ENCODE measurements around the gene DOCK2. TPM values are rescaled to one million over a fixed set of nuclear protein-coding genes. Genes with fewer than 3 reads are reported as not detected.
"Not testable (repeated sequence)": the region's sequence is repeated elsewhere in the genome, so short reads cannot be mapped to it uniquely, and the experiment has no call there.

Gene DOCK2
- total RNA-seq, 5 donors from 2014 or later (not counting 1 experiment from before 2014, with no cell fraction given) = 168 to 303 (median 197) TPM

DNA sequence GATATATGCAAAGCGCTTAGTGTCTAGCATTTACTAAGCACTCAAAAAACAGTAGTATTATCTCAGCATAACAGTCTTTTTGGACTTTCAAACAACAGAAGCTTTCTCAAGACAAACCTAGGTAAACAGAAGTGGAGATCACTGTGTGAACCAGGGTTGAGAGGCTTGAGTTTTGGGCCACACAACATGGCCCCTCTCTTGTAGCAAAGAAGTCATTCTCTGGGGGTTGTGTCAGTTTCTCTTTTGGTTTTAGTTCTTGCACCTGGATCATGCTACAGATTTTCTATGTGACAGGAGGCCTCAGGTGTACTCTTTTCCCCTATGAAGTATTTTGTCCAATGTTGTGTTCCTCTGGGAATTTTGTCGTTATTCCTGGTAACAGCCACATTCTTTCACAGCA is 313.3 kb downstream of the DOCK2 start:
- Mint-ChIP-seq H3K9me3 (no peaks in the 10 kb centered on the region), H3K27ac (no peak overlapping the region), H3K27me3 (no peaks in the 10 kb centered on the region), H3K36me3 (peaks cover 70% of the 10 kb centered on the region), H3K4me3 (no peak overlapping the region), H3K4me1 (peaks cover 7 to 14% (median 9%) of the 10 kb centered on the region in 3 donors)
- CTCF ChIA-PET = no interaction called here
- no peak overlapping the region for H3K4me3 ChIP-seq (ENCODE audit: control insufficient read depth in 1 of 2, extremely low read depth in 1 of 2, low read length in 1 of 2)
- no peak for ATAC-seq (replicated peaks in 1 of 4)
- WGBS (ENCODE audit: insufficient coverage) = 100% methylated on average over 1 of the region's 2 CpGs
- H3K27ac ChIP-seq (ENCODE audit: low read length) = no peak overlapping the region
- DNase-seq = no peak
- peaks cover 18 to 19% of the 10 kb centered on the region in 2 donors for H3K36me3 ChIP-seq (ENCODE audit: control insufficient read depth in 2 of 2, extremely low read depth in 1 of 2, insufficient read depth in 1 of 2, low read length in 1 of 2)
- POLR2A ChIA-PET = no interaction called here
- H3K4me1 ChIP-seq (ENCODE audit: control insufficient read depth in 1 of 2, extremely low read depth in 1 of 2, insufficient read depth in 2 of 2, low read length in 2 of 2) = no peaks in the 10 kb centered on the region
- no peaks in the 10 kb centered on the region for H3K9me3 ChIP-seq
- H3K27me3 ChIP-seq (replicated peaks in 1 of 2; ENCODE audit: control insufficient read depth in 2 of 2, extremely low read depth in 1 of 2, insufficient read depth in 2 of 2, low read length in 1 of 2) = no peaks in the 10 kb centered on the region

DNA sequence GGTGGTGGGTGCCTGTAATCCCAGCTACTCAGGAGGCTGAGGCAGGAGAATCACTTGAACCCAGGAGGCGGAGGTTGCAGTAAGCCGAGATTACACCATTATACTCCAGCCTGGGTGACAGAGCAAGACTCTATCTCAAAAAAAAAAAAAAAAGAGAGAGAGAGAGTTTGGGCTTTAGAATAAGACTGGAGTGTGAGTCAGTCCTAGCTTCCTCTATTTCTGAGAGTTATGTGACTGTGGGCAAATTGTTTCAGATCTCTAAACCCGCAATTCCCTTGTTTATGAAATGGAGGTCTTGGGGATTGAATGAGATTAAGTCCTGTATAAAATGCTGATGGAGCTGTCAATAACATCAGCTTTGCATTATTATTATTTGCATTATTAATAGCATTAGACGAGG is 316.1 kb downstream of the DOCK2 start:
- CTCF ChIA-PET; H3K27ac Mint-ChIP-seq; H3K27ac ChIP-seq (ENCODE audit: low read length); H3K4me3 Mint-ChIP-seq; H3K4me1 Mint-ChIP-seq; H3K27me3 Mint-ChIP-seq; H3K9me3 Mint-ChIP-seq; DNase-seq; ATAC-seq (replicated peaks in 1 of 4); H3K4me1 ChIP-seq (ENCODE audit: control insufficient read depth in 1 of 2, extremely low read depth in 1 of 2, insufficient read depth in 2 of 2, low read length in 2 of 2); H3K4me3 ChIP-seq (ENCODE audit: control insufficient read depth in 1 of 2, extremely low read depth in 1 of 2, low read length in 1 of 2); H3K9me3 ChIP-seq; H3K27me3 ChIP-seq (replicated peaks in 1 of 2; ENCODE audit: control insufficient read depth in 2 of 2, extremely low read depth in 1 of 2, insufficient read depth in 2 of 2, low read length in 1 of 2); POLR2A ChIA-PET: not testable (repeated sequence)
- WGBS (ENCODE audit: insufficient coverage) = no CpG with 5 or more reads among the region's 4 CpGs
- peaks cover 61% of the 10 kb centered on the region for H3K36me3 Mint-ChIP-seq
- H3K36me3 ChIP-seq (ENCODE audit: control insufficient read depth in 2 of 2, extremely low read depth in 1 of 2, insufficient read depth in 1 of 2, low read length in 1 of 2) = peaks cover 8 to 24% of the 10 kb centered on the region in 2 donors

DNA sequence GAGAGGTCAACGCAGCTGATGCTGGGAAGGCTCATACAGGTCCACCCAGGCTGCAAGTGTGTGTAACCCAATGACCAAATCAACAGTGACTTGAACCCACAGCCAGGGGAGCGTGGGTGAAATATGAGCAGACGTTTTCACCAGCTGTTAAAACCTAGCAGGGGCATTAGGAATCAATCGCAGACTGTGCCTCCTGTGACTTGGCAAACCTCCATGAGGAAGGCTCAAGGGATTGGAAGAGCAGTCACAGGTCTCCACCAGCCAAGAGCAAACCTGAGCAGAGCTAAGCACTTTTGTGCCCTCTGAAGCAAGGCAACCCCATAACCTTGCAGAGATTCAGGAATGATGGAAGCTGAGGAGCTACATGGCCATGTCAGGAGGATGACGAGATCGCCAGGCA is 317.7 kb downstream of the DOCK2 start:
- H3K27ac Mint-ChIP-seq = peak overlapping the region in 1 of 2 donors; percentile 11

DNA sequence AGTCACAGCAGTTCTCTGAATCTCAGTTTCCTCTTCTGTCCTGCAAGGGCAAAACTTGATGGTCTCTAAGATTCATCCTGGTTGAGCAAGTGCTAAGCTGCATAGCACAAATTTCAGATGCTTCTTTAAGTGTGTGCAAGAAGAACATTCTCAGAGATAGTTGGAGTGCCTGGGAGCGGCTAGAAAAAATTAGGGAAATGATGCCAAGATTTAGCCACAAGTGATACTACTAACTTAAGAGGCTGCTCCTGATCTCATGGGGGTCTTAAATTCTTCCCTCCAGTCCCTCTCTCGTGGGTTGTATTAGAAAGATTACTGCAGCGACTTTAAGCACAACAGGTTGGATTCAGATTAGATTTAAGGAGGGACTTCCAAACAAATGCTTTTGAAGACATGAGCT is 319.1 kb downstream of the DOCK2 start:
- no peak overlapping the region for H3K27ac Mint-ChIP-seq

More for the DNA sequence above, 317.7 kb downstream of the DOCK2 start:
- H3K4me1 ChIP-seq (ENCODE audit: control insufficient read depth in 1 of 2, extremely low read depth in 1 of 2, insufficient read depth in 2 of 2, low read length in 2 of 2) = no peaks in the 10 kb centered on the region
- Mint-ChIP-seq H3K4me1 (peaks cover 0 to 7% (median 6%) of the 10 kb centered on the region in 3 donors), H3K36me3 (peaks cover 54% of the 10 kb centered on the region), H3K4me3 (no peak overlapping the region), H3K27me3 (no peaks in the 10 kb centered on the region), H3K9me3 (no peaks in the 10 kb centered on the region)
- POLR2A ChIA-PET = no interaction called here
- no peak for DNase-seq
- H3K9me3 ChIP-seq = no peaks in the 10 kb centered on the region
- H3K36me3 ChIP-seq (ENCODE audit: control insufficient read depth in 2 of 2, extremely low read depth in 1 of 2, insufficient read depth in 1 of 2, low read length in 1 of 2) = peaks cover 8 to 18% of the 10 kb centered on the region in 2 donors
- WGBS (ENCODE audit: insufficient coverage) = 100% methylated on average over 6 of the region's 6 CpGs
- no peak overlapping the region for H3K4me3 ChIP-seq (ENCODE audit: control insufficient read depth in 1 of 2, extremely low read depth in 1 of 2, low read length in 1 of 2)
- H3K27ac ChIP-seq (ENCODE audit: low read length) = no peak overlapping the region
- CTCF ChIA-PET = no interaction called here
- ATAC-seq (replicated peaks in 1 of 4) = no peak
- H3K27me3 ChIP-seq (replicated peaks in 1 of 2; ENCODE audit: control insufficient read depth in 2 of 2, extremely low read depth in 1 of 2, insufficient read depth in 2 of 2, low read length in 1 of 2) = no peaks in the 10 kb centered on the region

DNA sequence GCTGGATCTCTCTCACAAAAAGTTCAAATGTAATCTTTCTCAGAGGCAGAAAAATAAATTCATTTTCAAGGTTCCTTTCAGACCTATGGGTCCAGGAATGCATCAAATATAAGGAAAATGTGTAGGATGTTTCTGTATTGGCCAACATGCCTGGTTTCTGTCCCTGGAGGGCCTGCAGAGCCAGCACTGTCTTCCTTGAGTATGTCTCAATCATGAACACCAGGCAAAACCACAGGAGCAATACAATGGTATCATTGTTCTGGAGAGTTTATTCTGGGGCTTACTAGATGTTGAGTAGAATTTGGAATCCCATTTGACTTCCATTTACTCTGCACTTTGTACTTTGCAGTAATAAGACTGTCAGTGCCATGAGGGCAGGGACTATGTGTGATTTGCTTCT is 319.7 kb downstream of the DOCK2 start:
- ATAC-seq (replicated peaks in 1 of 4) (no peak), DNase-seq (no peak)
- H3K9me3 Mint-ChIP-seq = no peaks in the 10 kb centered on the region
- Histone ChIP-seq H3K36me3 (ENCODE audit: control insufficient read depth in 2 of 2, extremely low read depth in 1 of 2, insufficient read depth in 1 of 2, low read length in 1 of 2) (peaks cover 5 to 10% of the 10 kb centered on the region in 2 donors), H3K9me3 (no peaks in the 10 kb centered on the region), H3K4me3 (ENCODE audit: control insufficient read depth in 1 of 2, extremely low read depth in 1 of 2, low read length in 1 of 2) (no peak overlapping the region), H3K27me3 (replicated peaks in 1 of 2; ENCODE audit: control insufficient read depth in 2 of 2, extremely low read depth in 1 of 2, insufficient read depth in 2 of 2, low read length in 1 of 2) (no peaks in the 10 kb centered on the region), H3K27ac (ENCODE audit: low read length) (no peak overlapping the region), H3K4me1 (ENCODE audit: control insufficient read depth in 1 of 2, extremely low read depth in 1 of 2, insufficient read depth in 2 of 2, low read length in 2 of 2) (no peaks in the 10 kb centered on the region)
- peaks cover 42% of the 10 kb centered on the region for H3K36me3 Mint-ChIP-seq
- no peak overlapping the region for H3K27ac Mint-ChIP-seq
- H3K4me3 Mint-ChIP-seq = no peak overlapping the region
- H3K4me1 Mint-ChIP-seq = peaks cover 0 to 6% (median 5%) of the 10 kb centered on the region in 3 donors
- ChIA-PET CTCF (no interaction called here), POLR2A (no interaction called here)
- no peaks in the 10 kb centered on the region for H3K27me3 Mint-ChIP-seq

More for the DNA sequence above, 319.1 kb downstream of the DOCK2 start:
- CTCF ChIA-PET = no interaction called here
- H3K27ac ChIP-seq (ENCODE audit: low read length) = no peak overlapping the region
- H3K9me3 ChIP-seq = no peaks in the 10 kb centered on the region
- no peaks in the 10 kb centered on the region for H3K27me3 ChIP-seq (replicated peaks in 1 of 2; ENCODE audit: control insufficient read depth in 2 of 2, extremely low read depth in 1 of 2, insufficient read depth in 2 of 2, low read length in 1 of 2)
- Mint-ChIP-seq H3K4me1 (peaks cover 0 to 7% (median 6%) of the 10 kb centered on the region in 3 donors), H3K27me3 (no peaks in the 10 kb centered on the region), H3K9me3 (no peaks in the 10 kb centered on the region), H3K36me3 (peaks cover 46% of the 10 kb centered on the region), H3K4me3 (no peak overlapping the region)
- DNase-seq = no peak
- WGBS (ENCODE audit: insufficient coverage) = 100% methylated on average over 1 of the region's 3 CpGs
- no peaks in the 10 kb centered on the region for H3K4me1 ChIP-seq (ENCODE audit: control insufficient read depth in 1 of 2, extremely low read depth in 1 of 2, insufficient read depth in 2 of 2, low read length in 2 of 2)
- POLR2A ChIA-PET = no interaction called here
- peaks cover 5 to 10% of the 10 kb centered on the region in 2 donors for H3K36me3 ChIP-seq (ENCODE audit: control insufficient read depth in 2 of 2, extremely low read depth in 1 of 2, insufficient read depth in 1 of 2, low read length in 1 of 2)
- no peak for ATAC-seq (replicated peaks in 1 of 4)
- no peak overlapping the region for H3K4me3 ChIP-seq (ENCODE audit: control insufficient read depth in 1 of 2, extremely low read depth in 1 of 2, low read length in 1 of 2)

DNA sequence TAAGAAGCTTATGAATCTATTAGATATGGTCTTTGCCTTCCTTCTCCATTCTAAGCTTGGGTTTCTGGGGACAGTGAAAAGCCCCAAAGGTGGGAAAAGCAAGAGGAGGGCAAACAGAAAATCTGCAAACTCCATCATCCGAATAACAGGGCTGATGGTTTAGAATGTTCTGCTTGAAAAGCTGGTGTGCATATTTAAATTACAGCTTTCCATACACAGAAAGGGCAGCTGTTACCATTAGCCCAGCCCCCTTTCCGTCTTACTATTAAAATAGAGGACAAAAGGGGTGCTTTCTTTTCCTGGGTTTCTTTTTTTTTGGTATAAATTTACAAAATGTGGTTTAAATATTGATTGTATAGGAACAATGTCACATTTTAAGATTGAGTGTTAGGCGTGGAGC is 321.2 kb downstream of the DOCK2 start:
- H3K27ac ChIP-seq (ENCODE audit: low read length) = no peak overlapping the region
- DNase-seq = no peak
- H3K9me3 ChIP-seq = no peaks in the 10 kb centered on the region
- H3K27ac Mint-ChIP-seq = no peak overlapping the region
- peaks cover 45% of the 10 kb centered on the region for H3K36me3 Mint-ChIP-seq
- ATAC-seq (replicated peaks in 1 of 4) = no peak
- no peaks in the 10 kb centered on the region for H3K27me3 ChIP-seq (replicated peaks in 1 of 2; ENCODE audit: control insufficient read depth in 2 of 2, extremely low read depth in 1 of 2, insufficient read depth in 2 of 2, low read length in 1 of 2)
- no peak overlapping the region for H3K4me3 ChIP-seq (ENCODE audit: control insufficient read depth in 1 of 2, extremely low read depth in 1 of 2, low read length in 1 of 2)
- H3K27me3 Mint-ChIP-seq = no peaks in the 10 kb centered on the region
- H3K4me3 Mint-ChIP-seq = no peak overlapping the region
- WGBS (ENCODE audit: insufficient coverage) = no CpG with 5 or more reads among the region's 3 CpGs
- CTCF ChIA-PET = no interaction called here
- H3K4me1 Mint-ChIP-seq = peaks cover 2 to 8% (median 3%) of the 10 kb centered on the region in 3 donors
- H3K36me3 ChIP-seq (ENCODE audit: control insufficient read depth in 2 of 2, extremely low read depth in 1 of 2, insufficient read depth in 1 of 2, low read length in 1 of 2) = peaks cover 5 to 10% of the 10 kb centered on the region in 2 donors
- POLR2A ChIA-PET = interaction anchor here in 1 of 2 donors (0.6 kb wide), 1 partner anchor 45 kb away, joined by 3 read pairs; no protein-coding TSS in a partner anchor
- H3K4me1 ChIP-seq (ENCODE audit: control insufficient read depth in 1 of 2, extremely low read depth in 1 of 2, insufficient read depth in 2 of 2, low read length in 2 of 2) = no peaks in the 10 kb centered on the region
- no peaks in the 10 kb centered on the region for H3K9me3 Mint-ChIP-seq

DNA sequence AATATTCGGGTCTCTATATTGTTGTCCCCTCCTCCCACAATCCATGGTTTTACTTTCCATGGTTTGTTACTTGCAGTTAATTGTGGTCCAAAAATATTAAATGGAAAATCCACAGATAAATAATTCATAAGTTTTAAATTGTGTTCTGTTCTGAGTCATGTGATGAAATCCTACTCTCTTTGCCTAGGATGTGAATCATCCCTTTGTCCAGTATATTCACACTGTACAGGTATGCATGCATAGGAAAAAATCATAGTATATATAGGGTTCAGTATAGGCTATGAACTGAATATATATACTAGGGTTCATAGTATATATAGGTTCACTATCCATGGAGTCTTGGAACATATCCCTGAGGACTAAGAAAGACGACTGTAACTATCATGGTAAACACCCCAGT is 323.6 kb downstream of the DOCK2 start:
- H3K9me3 Mint-ChIP-seq = no peaks in the 10 kb centered on the region
- POLR2A ChIA-PET = no interaction called here

More for the DNA sequence above, 323.6 kb downstream of the DOCK2 start:
- Histone ChIP-seq H3K4me1 (ENCODE audit: control insufficient read depth in 1 of 2, extremely low read depth in 1 of 2, insufficient read depth in 2 of 2, low read length in 2 of 2) (no peaks in the 10 kb centered on the region), H3K27me3 (replicated peaks in 1 of 2; ENCODE audit: control insufficient read depth in 2 of 2, extremely low read depth in 1 of 2, insufficient read depth in 2 of 2, low read length in 1 of 2) (no peaks in the 10 kb centered on the region), H3K36me3 (ENCODE audit: control insufficient read depth in 2 of 2, extremely low read depth in 1 of 2, insufficient read depth in 1 of 2, low read length in 1 of 2) (peaks cover 3 to 10% of the 10 kb centered on the region in 2 donors), H3K4me3 (ENCODE audit: control insufficient read depth in 1 of 2, extremely low read depth in 1 of 2, low read length in 1 of 2) (no peak overlapping the region), H3K27ac (ENCODE audit: low read length) (no peak overlapping the region), H3K9me3 (no peaks in the 10 kb centered on the region)
- CTCF ChIA-PET = no interaction called here
- H3K27me3 Mint-ChIP-seq = no peaks in the 10 kb centered on the region
- H3K4me3 Mint-ChIP-seq = no peak overlapping the region
- ATAC-seq (replicated peaks in 1 of 4) = no peak
- no peak overlapping the region for H3K27ac Mint-ChIP-seq
- H3K4me1 Mint-ChIP-seq = peaks cover 0 to 8% (median 2%) of the 10 kb centered on the region in 3 donors
- WGBS (ENCODE audit: insufficient coverage) = no CpG with 5 or more reads among the region's 2 CpGs
- H3K36me3 Mint-ChIP-seq = peaks cover 42% of the 10 kb centered on the region
- no peak for DNase-seq
